Stromal cell of bone marrow (primary cell): Measurements from ENCODE around the gene ST8SIA4.

Experiments used
- DNase-seq: peaks from one replicate; pipeline ENCODE4 v3.0.0-alpha.2; 2012; ENCODE audit warnings: low read depth

Gene ST8SIA4

DNA sequence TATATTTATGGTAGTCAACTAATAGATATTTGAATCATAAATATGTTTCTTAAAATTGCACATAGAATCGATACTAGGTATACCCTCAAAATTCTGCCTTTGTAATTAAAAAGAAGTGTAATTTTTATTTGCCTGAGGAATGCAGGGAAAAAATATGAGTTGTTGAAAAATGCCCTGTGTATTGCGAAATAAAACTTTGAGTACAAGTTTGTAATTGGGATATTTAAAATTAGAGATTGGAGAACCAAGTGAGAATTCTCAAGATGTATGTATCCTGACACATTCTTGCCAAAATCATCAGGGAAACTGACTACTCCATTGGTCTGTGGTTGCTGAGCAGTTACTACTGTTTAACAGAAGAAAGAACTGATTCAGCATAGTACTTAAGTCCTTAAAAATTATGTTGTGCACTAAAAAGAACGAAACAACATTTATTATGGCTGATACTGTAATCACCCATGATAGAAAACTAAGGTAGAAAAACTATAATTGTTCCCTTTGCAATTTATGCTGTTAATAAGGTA is 36.0 kb downstream of the ST8SIA4 start:
- DNase-seq, result no peak

DNA sequence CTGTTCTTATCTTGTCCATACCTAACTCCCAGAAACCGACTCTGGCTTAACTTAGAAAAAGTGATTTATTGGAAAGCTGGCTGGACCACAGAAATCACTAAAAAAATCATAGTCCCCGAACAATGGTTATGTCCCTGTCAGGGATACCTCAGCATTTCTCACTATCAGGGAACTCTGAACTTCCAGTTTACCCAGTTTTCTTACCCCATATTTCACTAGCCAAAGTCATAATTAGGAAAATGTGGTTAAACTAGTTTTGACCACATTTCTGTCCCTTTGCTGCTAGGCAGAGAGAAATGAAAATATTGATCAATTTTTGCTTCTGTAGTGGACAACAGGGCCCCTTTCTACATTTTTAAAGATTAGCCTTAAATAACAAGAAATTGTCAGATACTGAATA is 38.2 kb downstream of the ST8SIA4 start:
- DNase-seq, result no peak

DNA sequence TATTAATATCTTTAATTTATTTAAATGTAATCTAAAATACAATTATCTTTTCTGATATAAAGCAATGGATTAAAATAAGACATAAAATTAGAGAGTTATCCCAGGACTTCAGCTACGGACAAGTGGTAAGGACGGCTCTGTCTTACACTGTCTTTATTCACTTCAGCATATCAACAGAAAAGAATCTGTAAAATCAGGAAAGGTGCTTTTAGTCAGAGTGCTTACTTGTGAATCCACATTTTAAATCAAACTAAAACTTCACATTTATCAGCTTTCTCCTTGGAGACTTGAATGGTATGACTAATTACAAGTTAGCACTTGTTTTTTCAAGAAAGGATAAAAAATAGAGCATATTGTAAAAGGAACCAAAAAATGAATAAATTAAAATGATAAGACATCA is 39.3 kb downstream of the ST8SIA4 start:
- DNase-seq, result no peak

DNA sequence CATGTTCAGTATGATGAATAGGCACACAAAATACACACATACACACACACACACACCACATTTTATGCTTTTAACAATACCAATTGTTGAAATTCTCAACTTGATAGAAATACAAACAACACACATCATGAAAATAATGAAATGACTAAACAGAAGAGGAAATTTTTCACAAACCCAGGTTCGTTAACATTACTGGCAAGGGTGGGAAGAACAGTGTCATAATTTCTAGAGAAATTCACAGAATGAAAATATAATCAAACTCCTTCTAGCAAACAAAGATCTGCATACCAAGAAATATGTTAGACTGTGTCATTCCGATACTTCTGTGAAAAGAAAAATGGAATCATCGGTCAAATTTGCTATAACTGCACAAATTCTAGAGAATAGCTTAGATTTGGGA is 41.9 kb downstream of the ST8SIA4 start:
- DNase-seq, result no peak

DNA sequence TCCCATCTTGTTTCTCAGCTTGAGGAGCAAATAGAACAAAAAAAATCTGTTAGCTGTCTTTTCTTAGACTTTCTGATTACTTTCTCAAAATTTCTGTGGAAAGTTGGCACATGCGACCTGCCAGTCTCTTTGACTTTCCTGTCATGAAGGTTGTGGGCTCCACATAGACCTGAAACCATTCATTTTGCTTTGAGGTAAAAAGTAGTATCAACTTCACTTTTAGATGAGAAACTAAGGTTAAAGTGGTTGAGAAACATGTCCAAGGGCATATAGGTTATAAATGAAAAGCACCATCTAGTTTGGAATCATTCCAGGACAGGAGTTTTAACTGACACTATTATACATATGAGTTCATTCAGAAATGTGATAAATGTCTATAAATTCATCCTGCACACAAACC is 42.7 kb downstream of the ST8SIA4 start:
- no peak for DNase-seq

DNA sequence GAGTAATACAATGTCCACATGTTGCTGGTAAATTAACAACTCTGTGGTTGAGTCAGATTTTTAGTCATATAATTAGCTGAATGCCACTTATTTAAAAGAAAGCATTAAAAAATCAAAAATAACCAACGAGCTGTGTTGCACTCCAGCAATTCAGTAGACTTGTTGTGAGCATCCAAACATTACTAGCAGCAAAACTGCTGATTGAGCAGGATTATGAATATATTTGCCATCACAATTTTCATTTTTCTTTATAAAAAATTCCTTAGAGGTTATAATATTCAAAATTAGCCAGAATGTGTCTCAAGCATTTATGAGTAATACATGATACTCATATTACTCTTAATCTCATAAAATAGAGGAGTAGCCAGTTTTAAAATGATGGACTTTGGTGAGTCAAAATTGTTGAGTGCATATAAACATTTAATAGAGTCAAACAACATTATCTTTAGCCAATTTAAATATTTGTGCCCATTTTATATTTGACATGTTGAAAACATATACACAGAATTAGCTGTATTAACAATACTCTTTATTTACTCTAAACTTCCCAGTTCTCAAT is 44.0 kb downstream of the ST8SIA4 start:
- DNase-seq, result no peak

DNA sequence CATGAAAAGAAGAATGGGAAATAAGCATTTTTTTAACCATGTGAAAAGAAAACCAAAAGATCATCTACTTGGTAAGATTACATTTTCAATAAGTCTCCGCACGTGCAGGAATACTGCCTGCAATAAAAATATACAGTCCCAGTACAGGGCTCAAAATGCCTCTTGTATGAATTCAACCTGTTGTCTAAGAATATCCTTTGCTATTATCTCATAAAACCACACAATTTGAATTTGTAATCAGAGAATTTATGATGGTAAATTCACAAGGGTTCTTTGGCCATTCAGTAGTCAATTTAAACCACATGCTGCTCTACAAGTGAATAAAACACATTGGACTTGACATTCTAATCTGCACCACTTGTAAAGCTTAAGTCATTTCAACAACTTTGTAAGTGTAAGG is 46.6 kb downstream of the ST8SIA4 start:
- DNase-seq, result no peak

- DNase-seq, result no peak
These were observed 47.1 kb downstream of the ST8SIA4 start for GRCh38 chr5:100855937-100856430.

DNA sequence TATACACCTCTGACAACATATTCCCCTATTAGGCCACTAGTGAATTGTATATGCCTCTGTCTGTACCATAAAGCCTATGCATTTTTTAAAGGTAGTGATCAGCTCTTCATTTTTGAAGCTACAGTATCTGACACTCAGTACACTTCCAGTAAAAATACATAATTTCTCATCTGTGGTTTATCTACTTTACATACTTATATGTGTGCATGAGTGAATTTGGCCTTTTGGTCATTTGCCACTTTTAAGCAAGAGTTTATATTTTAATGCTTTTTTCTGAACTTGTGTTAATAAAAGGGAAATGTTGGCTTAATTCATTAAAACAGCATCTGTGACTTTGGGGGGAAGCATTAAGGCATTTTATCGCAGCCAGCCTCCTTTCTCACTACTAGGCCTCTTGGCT is 47.8 kb downstream of the ST8SIA4 start:
- no peak for DNase-seq

DNA sequence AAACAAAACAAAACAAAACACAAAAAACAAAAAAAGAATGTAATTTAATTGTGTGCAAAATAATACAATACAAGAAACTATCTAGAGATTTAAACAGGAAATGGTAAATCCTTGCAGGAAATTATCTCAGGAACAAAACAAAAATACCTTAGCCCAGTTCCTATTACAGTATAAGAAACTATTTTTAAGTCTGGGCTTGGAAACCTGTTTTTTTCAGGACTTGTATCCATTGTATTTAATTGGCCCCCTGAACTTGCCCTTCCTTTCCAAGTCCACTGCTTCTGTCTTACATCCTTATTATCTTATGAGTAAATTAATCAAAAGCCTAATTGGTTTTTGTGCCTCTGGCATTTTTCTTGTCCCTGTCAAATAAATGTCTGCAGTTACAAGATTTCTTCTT is 48.5 kb downstream of the ST8SIA4 start:
- DNase-seq, result no peak

DNA sequence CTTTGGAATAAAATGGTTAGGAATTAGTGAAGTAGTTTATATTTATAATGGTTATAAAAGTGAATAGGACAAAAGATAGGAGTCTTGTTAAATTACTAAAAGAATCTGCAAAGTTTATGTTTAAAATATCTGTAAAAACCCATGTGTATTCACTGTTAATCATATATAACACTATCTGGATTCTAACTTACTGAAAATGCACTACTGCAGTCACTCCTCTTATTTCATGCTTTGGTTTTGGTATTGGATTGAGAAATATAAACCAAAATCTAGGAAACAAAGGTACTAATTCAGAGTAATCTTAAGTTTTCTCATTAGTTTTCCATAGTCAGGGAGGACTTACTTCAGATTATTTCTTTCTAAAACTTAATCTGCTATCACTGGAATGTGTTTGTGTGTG is 49.5 kb downstream of the ST8SIA4 start:
- no peak for DNase-seq

DNA sequence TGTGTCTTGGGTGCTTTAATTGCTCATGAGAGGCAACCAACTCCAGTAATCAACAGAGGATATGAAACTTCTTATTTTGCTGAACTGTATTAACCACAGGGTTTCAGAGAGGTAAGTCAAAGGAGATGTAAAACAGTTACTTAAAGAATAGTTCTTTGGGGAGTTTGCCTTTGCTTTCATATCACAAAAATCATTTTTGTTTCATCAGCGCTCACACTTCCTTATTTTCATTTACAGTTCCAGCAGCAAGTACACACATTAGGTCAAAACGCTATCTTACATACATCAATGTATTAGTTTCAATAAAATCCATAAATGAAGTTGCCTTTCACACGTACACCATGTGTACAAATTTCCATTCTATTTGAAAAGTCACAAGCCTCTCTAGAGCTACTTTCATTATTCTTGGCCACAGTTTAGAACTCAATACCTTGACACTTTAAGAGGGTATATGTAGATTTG is 50.1 kb downstream of the ST8SIA4 start:
- DNase-seq, result no peak

GRCh38 chr5:100852051-100852450 is 51.0 kb downstream of the ST8SIA4 start:
- DNase-seq, result no peak

DNA sequence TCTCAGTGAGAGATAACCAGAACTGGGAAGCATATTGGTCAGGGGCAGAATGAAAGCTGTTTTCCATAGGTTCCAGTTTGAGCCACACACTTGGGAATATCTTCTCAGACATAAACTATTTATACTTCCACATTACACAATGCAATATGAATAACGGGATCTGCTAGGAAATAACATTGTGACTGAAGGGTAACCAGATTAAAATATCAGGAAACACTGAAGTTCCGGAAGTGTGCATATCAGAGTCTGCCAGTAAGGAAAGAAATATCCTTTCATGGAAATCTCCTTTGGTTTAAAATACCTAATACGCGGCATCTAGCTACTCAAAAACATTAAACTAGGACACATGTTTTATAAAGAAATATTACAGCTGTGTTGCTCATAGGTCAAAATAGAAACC is 56.3 kb downstream of the ST8SIA4 start:
- DNase-seq, result no peak

DNA sequence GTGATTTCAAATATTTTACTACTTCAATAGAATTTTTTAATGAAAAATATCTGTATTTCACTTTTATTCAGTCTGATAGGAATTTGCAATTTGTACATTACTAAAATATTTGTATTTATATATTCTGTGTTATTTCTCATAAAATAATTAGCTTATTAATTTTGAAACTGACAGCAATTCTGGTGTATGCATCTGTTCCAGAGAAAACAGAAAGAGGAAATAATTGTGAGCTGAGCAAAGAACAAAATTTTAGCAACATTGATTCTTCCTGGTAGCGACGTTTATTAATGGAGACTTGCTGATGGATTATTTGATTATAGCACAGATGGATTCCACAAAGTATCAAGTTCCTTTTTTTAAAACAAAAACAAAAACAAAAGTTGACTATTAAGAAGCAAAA is 61.0 kb downstream of the ST8SIA4 start:
- DNase-seq, result no peak

DNA sequence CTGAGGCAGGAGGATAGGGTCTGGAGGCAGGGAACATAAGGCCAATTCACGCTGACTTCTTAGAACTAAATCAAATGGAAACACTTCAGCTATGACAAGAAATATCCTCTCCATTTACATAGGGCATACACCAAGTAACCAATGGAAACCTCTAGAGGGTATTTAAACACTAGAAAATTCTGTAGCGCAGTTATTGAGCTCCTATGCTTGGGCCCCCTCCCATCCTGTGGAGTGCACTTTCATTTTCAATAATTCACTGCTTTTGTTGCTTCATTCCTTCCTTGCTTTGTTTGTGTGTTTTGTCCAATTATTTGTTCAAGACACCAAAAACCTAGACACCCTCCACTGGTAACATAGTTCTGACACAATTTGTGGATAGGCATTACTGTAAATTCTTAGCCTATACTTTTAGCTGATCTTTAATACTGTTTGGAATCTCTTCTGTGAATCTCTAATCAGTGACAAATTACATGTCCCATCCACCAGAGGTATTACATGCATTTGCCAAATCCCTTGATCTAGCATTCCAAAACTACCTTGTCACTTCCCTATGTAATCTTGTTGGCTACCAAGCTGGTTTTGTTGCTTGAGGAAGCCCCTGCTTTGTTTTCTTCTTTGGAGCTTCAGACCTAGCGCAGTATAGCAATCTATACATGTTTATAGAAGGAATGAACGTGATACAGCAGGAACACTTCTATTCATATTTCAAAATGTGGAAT is 61.6 kb downstream of the ST8SIA4 start:
- DNase-seq, result no peak

- DNase-seq, result no peak
These were observed 62.3 kb downstream of the ST8SIA4 start for GRCh38 chr5:100840789-100841188.

GRCh38 chr5:100840370-100840769 is 62.7 kb downstream of the ST8SIA4 start:
- DNase-seq, result no peak

GRCh38 chr5:100838048-100838473 is 65.0 kb downstream of the ST8SIA4 start:
- no peak for DNase-seq

- no peak for DNase-seq
These were observed 68.6 kb downstream of the ST8SIA4 start for GRCh38 chr5:100834519-100834918.

DNA sequence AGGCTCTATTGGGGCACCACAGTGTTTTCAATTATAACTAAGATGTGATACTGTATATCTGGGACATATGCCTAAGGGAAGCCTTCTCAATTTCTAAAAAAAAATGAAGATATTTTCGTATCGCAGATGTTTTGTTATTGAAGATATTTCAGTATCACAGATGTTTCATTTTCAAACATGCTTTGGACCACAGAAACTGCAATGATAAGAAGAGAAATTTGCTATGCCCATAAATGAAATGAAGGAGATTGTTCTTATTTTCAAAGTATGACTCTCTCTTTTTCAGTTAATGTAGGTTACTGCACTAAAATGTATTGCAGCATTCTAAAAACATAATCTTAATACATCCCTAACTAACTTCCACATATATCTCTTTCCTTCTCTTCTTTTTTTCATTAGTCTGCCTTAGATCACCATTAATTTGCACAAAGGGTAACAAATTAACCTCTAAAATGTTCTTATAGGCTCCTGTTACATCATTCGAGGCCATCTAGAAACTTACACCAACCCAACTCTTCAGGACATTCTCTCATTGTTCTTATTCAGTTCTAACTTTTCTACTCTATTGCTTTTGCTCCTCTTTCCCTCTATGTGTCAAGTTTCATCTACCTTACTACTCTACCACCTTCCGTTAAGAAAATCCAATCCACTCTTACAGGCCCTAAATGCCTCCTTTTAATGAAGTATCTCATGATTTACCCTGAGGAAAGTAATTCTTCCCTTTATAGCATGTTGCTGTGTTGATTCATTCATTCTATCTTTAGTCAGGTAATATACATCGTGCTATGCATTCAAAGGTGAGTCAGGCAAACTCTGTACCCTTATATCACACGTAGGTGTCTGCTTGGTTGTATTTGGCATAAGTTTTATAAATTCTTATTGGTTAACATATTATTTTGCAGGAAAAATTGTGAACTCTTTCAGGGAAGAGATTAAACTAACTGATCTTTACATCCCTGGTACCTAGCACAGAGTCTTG is 70.5 kb downstream of the ST8SIA4 start:
- DNase-seq, result no peak

DNA sequence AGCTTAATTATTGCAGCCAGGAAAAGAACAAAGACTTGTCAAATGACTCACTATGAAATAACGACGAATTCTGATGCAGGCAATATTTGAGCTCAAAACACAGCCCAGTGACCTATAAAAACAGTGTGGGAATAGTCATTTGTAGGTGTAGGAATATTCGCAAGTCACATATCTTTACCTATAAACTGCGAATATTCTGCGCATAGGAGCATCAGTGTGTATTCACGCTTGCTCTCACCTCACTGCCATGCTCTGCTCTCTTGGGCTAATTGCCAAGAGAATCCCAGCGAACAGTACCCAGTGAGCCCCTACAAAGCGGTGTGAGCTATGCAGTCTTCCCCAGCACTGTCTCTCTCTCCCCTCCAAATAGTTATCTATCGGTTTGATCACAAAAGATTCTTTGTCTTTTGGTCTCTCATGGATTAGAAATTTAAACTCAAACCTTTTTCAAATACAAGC is 74.2 kb downstream of the ST8SIA4 start:
- DNase-seq, result no peak
